H1 (cell line): Measurements from ENCODE around the gene PTMS. TPM values are rescaled to one million over a fixed set of nuclear protein-coding genes. Genes with fewer than 3 reads are reported as not detected.

Experiments
- HDAC6 ChIP-seq: IDR thresholded peaks from one replicate; pipeline ENCODE4 v1.7.1; 2012; ENCODE audit warnings: low read depth, mild to moderate bottlenecking, inconsistent platforms, low read length, moderate library complexity
- RAD21 ChIP-seq, 2 experiments: IDR thresholded peaks in 1 of 2; conservative IDR thresholded peaks in 1 of 2; 2 replicates each; pipeline ENCODE4 v1.6.1; 2011; ENCODE audit warnings: low read depth in 2 of 2, low read length in 2 of 2, improper control_type of control experiment in 1 of 2, inconsistent platforms in 1 of 2, mild to moderate bottlenecking in 1 of 2, moderate library complexity in 1 of 2
- SRF ChIP-seq: IDR thresholded peaks from 2 replicates; pipeline ENCODE4 v1.6.1; 2011; ENCODE audit warnings: mild to moderate bottlenecking, low read depth, low read length, moderate library complexity
- polyA plus RNA-seq, 7 experiments: library from polyadenylated mRNA; depleted of rRNA in 3 of 7; stranded (reverse) in 5 of 7; unstranded in 2 of 7; fragments of >200 nt in 5 of 7; fragments of 200-250 nt in 2 of 7; gene quantifications; 1 replicate in 5 of 7; 2 replicates in 1 of 7; 4 replicates in 1 of 7; pipeline versions ENCODE4 v1.2.1 to v1.2.3, GENCODE V29; 2011 to 2013; ENCODE audit warnings: missing spikeins in 2 of 7, mixed read lengths in 2 of 7
- total RNA-seq: library from RNA; stranded (reverse); fragmentation: NEBNext Ultra II Directional; extraction: Animal tissue kit (Norgen Biotek cat#: 25700); gene quantifications from 2 replicates; pipeline ENCODE4 v1.2.1, GENCODE V29; 2021

PTMS gene
- total and polyA plus RNA-seq, 2 of the 8 experiments (the other 6 are each of a cell fraction or from before 2014, with no cell fraction given): 444 to 553 TPM

GRCh38 chr12:6782119-6782518 lies 16.0 kb downstream of the PTMS start (continued):
- TF ChIP-seq HDAC6 (no peak), SRF (no peak), RAD21 (IDR thresholded peaks at IDR 0.05 in 1 of 2, conservative IDR thresholded peaks at IDR 0.05 in 1 of 2; ENCODE audit: low read depth in 2 of 2, low read length in 2 of 2) (no peak)
